ENCODE results near the gene CMPK2.
A peak's percentile ranks its signal among the peaks of the same experiment; 100 is the strongest.

The CMPK2 gene

GRCh38 chr2:6872394-6872793, 6.7 kb upstream of the CMPK2 start:
- H3K4me2 ChIP-seq (ENCODE audit: low read depth, low read length, poor library complexity, severe bottlenecking), result peak overlapping the region; percentile 21
- no peak overlapping the region for H2AFZ ChIP-seq (ENCODE audit: low read length)
- H3K36me3 ChIP-seq (ENCODE audit: insufficient read depth, low read length), result no peaks in the 10 kb centered on the region
- peaks cover 7% of the 10 kb centered on the region; the same call in 1 of the 2 replicates for H3K9me3 ChIP-seq (ENCODE audit: insufficient read depth, low read depth, low read length)
- H3K4me3 ChIP-seq (ENCODE audit: low read length, poor library complexity, severe bottlenecking), result no peak overlapping the region
- no peaks in the 10 kb centered on the region for H3K27me3 ChIP-seq (ENCODE audit: insufficient read depth, low read length, poor library complexity, severe bottlenecking)
- H3K9me2 ChIP-seq (replicated peaks; ENCODE audit: low read depth, low read length), result no peaks in the 10 kb centered on the region
- no peaks in the 10 kb centered on the region for H4K20me1 ChIP-seq (ENCODE audit: insufficient read depth, low read length, poor library complexity, severe bottlenecking)
- peaks cover 40% of the 10 kb centered on the region for H3K4me1 ChIP-seq (ENCODE audit: insufficient read depth, low read length, poor library complexity, severe bottlenecking)
- H3F3A ChIP-seq (ENCODE audit: low read depth), result no peaks in the 10 kb centered on the region
- H3K9ac ChIP-seq (ENCODE audit: low read depth, low read length, poor library complexity, severe bottlenecking), result no peak overlapping the region
- TF ChIP-seq CTCF (conservative IDR thresholded peaks at IDR 0.05; ENCODE audit: low read length) (no peak), EZH2phosphoT487 (IDR thresholded peaks at IDR 0.05; ENCODE audit: borderline replicate concordance) (no peak)
- 0 out of 2 replicates have a peak, but pooled peaks cover under 1% of the 10 kb centered on the region for H3K79me2 ChIP-seq (ENCODE audit: insufficient read depth, low read length)

- peaks cover 43% of the 10 kb centered on the region for H3K79me2 ChIP-seq (ENCODE audit: insufficient read depth, low read length)
- H3F3A ChIP-seq (ENCODE audit: low read depth), result no peaks in the 10 kb centered on the region
- peak overlapping the region; percentile 89 for H3K9ac ChIP-seq (ENCODE audit: low read depth, low read length, poor library complexity, severe bottlenecking)
- peak overlapping the region; percentile 86 for H3K4me3 ChIP-seq (ENCODE audit: low read length, poor library complexity, severe bottlenecking)
- no peak overlapping the region for H2AFZ ChIP-seq (ENCODE audit: low read length)
- H3K9me3 ChIP-seq (ENCODE audit: insufficient read depth, low read depth, low read length), result no peaks in the 10 kb centered on the region
- H3K4me2 ChIP-seq (ENCODE audit: low read depth, low read length, poor library complexity, severe bottlenecking), result peak overlapping the region; percentile 93
- no peaks in the 10 kb centered on the region for H3K36me3 ChIP-seq (ENCODE audit: insufficient read depth, low read length)
- no peaks in the 10 kb centered on the region for H3K9me2 ChIP-seq (replicated peaks; ENCODE audit: low read depth, low read length)
- H3K4me1 ChIP-seq (ENCODE audit: insufficient read depth, low read length, poor library complexity, severe bottlenecking), result peaks cover 56% of the 10 kb centered on the region
- H4K20me1 ChIP-seq (ENCODE audit: insufficient read depth, low read length, poor library complexity, severe bottlenecking), result no peaks in the 10 kb centered on the region
- no peak for TF ChIP-seq EZH2phosphoT487 (IDR thresholded peaks at IDR 0.05; ENCODE audit: borderline replicate concordance)
- no peak for TF ChIP-seq CTCF (conservative IDR thresholded peaks at IDR 0.05; ENCODE audit: low read length)
- no peaks in the 10 kb centered on the region for H3K27me3 ChIP-seq (ENCODE audit: insufficient read depth, low read length, poor library complexity, severe bottlenecking)
Observed at GRCh38 chr2:6866982-6867381, 1.3 kb upstream of the CMPK2 start.

GRCh38 chr2:6866275-6866671, 566 bp upstream of the CMPK2 start:
- no peaks in the 10 kb centered on the region for H3K27me3 ChIP-seq (ENCODE audit: insufficient read depth, low read length, poor library complexity, severe bottlenecking)
- H3K4me3 ChIP-seq (ENCODE audit: low read length, poor library complexity, severe bottlenecking), result peak overlapping the region; percentile 86
- peak overlapping the region; percentile 90 for H2AFZ ChIP-seq (ENCODE audit: low read length)
- peaks cover 61% of the 10 kb centered on the region for H3K4me1 ChIP-seq (ENCODE audit: insufficient read depth, low read length, poor library complexity, severe bottlenecking)
- H3K9me2 ChIP-seq (replicated peaks; ENCODE audit: low read depth, low read length), result no peaks in the 10 kb centered on the region
- H3K36me3 ChIP-seq (ENCODE audit: insufficient read depth, low read length), result no peaks in the 10 kb centered on the region
- no peaks in the 10 kb centered on the region for H3K9me3 ChIP-seq (ENCODE audit: insufficient read depth, low read depth, low read length)
- peak overlapping the region; percentile 93 for H3K4me2 ChIP-seq (ENCODE audit: low read depth, low read length, poor library complexity, severe bottlenecking)
- TF ChIP-seq CTCF (conservative IDR thresholded peaks at IDR 0.05; ENCODE audit: low read length), result peak; percentile 81
- no peak for TF ChIP-seq EZH2phosphoT487 (IDR thresholded peaks at IDR 0.05; ENCODE audit: borderline replicate concordance)
- peaks cover 46% of the 10 kb centered on the region for H3K79me2 ChIP-seq (ENCODE audit: insufficient read depth, low read length)
- H3F3A ChIP-seq (ENCODE audit: low read depth), result no peaks in the 10 kb centered on the region
- no peaks in the 10 kb centered on the region for H4K20me1 ChIP-seq (ENCODE audit: insufficient read depth, low read length, poor library complexity, severe bottlenecking)
- peak overlapping the region; percentile 89 for H3K9ac ChIP-seq (ENCODE audit: low read depth, low read length, poor library complexity, severe bottlenecking)
